Measurements from ENCODE around the gene NCMAP. TPM values are rescaled to one million over a fixed set of nuclear protein-coding genes. Genes with fewer than 3 reads are reported as not detected.

The NCMAP gene
- polyA plus RNA-seq, 1 donor from 2014 or later: not detected

- H3K4me3 ChIP-seq (ENCODE audit: low read length): no peak overlapping the region
- no peak overlapping the region for H3K9ac ChIP-seq (ENCODE audit: low read length)
- H3K9me2 ChIP-seq (ENCODE audit: insufficient read depth, low read length): no peaks in the 10 kb centered on the region
Measured at GRCh38 chr1:24562625-24563024, 6.7 kb downstream of the NCMAP start.

DNA sequence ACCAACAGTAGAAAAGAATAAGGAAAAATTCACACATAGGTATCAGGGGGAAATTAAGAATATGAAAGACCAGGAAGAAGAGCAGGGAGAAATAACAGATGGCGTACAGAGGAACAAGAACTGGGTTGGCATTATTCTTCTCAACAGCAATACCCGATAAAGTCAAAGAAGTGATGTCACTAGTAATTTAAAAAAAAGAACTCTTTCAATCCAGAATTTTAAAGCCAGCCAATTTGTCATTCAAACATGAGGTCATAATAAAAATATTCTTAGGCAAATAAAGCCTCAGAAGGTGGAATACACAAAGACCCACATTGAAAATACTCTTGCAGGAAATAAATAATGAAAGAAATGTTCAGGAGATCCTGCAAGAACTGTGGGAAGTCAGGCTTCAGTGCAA lies 8.8 kb downstream of the NCMAP start:
- H3K9me2 ChIP-seq (ENCODE audit: insufficient read depth, low read length): no peaks in the 10 kb centered on the region
- no peaks in the 10 kb centered on the region for H3K9me3 ChIP-seq (ENCODE audit: low read length)
- no peaks in the 10 kb centered on the region for H4K20me1 ChIP-seq (ENCODE audit: insufficient read depth)
- no peak overlapping the region for H2AFZ ChIP-seq (ENCODE audit: low read depth, low read length)
- TF ChIP-seq EP300 (conservative IDR thresholded peaks at IDR 0.05; ENCODE audit: poor library complexity, severe bottlenecking) (no peak), MXI1 (conservative IDR thresholded peaks at IDR 0.05; ENCODE audit: poor library complexity, severe bottlenecking) (no peak), CTCF (IDR thresholded peaks at IDR 0.05; ENCODE audit: poor library complexity, severe bottlenecking) (no peak), TAF1 (IDR thresholded peaks at IDR 0.05; ENCODE audit: low read depth) (no peak), EZH2 (IDR thresholded peaks at IDR 0.05; ENCODE audit: borderline replicate concordance, insufficient read depth, low read length, poor library complexity, severe bottlenecking) (no peak), SMC3 (conservative IDR thresholded peaks at IDR 0.05; ENCODE audit: poor library complexity) (no peak), RAD21 (conservative IDR thresholded peaks at IDR 0.05) (no peak), POLR2AphosphoS5 (IDR thresholded peaks at IDR 0.05) (no peak)
- TF ChIP-seq, protein P1, sequence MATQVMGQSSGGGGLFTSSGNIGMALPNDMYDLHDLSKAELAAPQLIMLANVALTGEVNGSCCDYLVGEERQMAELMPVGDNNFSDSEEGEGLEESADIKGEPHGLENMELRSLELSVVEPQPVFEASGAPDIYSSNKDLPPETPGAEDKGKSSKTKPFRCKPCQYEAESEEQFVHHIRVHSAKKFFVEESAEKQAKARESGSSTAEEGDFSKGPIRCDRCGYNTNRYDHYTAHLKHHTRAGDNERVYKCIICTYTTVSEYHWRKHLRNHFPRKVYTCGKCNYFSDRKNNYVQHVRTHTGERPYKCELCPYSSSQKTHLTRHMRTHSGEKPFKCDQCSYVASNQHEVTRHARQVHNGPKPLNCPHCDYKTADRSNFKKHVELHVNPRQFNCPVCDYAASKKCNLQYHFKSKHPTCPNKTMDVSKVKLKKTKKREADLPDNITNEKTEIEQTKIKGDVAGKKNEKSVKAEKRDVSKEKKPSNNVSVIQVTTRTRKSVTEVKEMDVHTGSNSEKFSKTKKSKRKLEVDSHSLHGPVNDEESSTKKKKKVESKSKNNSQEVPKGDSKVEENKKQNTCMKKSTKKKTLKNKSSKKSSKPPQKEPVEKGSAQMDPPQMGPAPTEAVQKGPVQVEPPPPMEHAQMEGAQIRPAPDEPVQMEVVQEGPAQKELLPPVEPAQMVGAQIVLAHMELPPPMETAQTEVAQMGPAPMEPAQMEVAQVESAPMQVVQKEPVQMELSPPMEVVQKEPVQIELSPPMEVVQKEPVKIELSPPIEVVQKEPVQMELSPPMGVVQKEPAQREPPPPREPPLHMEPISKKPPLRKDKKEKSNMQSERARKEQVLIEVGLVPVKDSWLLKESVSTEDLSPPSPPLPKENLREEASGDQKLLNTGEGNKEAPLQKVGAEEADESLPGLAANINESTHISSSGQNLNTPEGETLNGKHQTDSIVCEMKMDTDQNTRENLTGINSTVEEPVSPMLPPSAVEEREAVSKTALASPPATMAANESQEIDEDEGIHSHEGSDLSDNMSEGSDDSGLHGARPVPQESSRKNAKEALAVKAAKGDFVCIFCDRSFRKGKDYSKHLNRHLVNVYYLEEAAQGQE (IDR thresholded peaks at IDR 0.05; ENCODE audit: borderline replicate concordance): no peak
- no peak overlapping the region for H3K9ac ChIP-seq (ENCODE audit: low read length)
- no peak overlapping the region for H3K27ac ChIP-seq (ENCODE audit: low read length)
- no peaks in the 10 kb centered on the region for H3F3A ChIP-seq (ENCODE audit: insufficient read depth, low read length, poor library complexity, severe bottlenecking)
- H3K4me3 ChIP-seq (ENCODE audit: low read length): no peak overlapping the region
- H3K36me3 ChIP-seq (ENCODE audit: insufficient read depth, low read length): no peaks in the 10 kb centered on the region
- H3K79me2 ChIP-seq (replicated peaks; ENCODE audit: insufficient read depth, low read length): no peaks in the 10 kb centered on the region
- no peaks in the 10 kb centered on the region for H3K27me3 ChIP-seq (ENCODE audit: insufficient read depth, low read depth, low read length)
- no peak overlapping the region for H3K4me2 ChIP-seq (ENCODE audit: low read length)

More at GRCh38 chr1:24562625-24563024, 6.7 kb downstream of the NCMAP start:
- Histone ChIP-seq H3K79me2 (replicated peaks; ENCODE audit: insufficient read depth, low read length) (no peaks in the 10 kb centered on the region), H3K27ac (ENCODE audit: low read length) (no peak overlapping the region), H4K20me1 (ENCODE audit: insufficient read depth) (no peaks in the 10 kb centered on the region), H2AFZ (ENCODE audit: low read depth, low read length) (no peak overlapping the region), H3K27me3 (ENCODE audit: insufficient read depth, low read depth, low read length) (no peaks in the 10 kb centered on the region), H3F3A (ENCODE audit: insufficient read depth, low read length, poor library complexity, severe bottlenecking) (no peaks in the 10 kb centered on the region), H3K9me3 (ENCODE audit: low read length) (no peaks in the 10 kb centered on the region), H3K4me2 (ENCODE audit: low read length) (no peak overlapping the region), H3K36me3 (ENCODE audit: insufficient read depth, low read length) (no peaks in the 10 kb centered on the region)
- TF ChIP-seq SMC3 (conservative IDR thresholded peaks at IDR 0.05; ENCODE audit: poor library complexity): no peak
- TF ChIP-seq POLR2AphosphoS5 (IDR thresholded peaks at IDR 0.05): no peak
- no peak for TF ChIP-seq RAD21 (conservative IDR thresholded peaks at IDR 0.05)
- no peak for TF ChIP-seq EP300 (conservative IDR thresholded peaks at IDR 0.05; ENCODE audit: poor library complexity, severe bottlenecking)
- TF ChIP-seq, protein P1 (IDR thresholded peaks at IDR 0.05; ENCODE audit: borderline replicate concordance): no peak
- TF ChIP-seq MXI1 (conservative IDR thresholded peaks at IDR 0.05; ENCODE audit: poor library complexity, severe bottlenecking): no peak
- TF ChIP-seq CTCF (IDR thresholded peaks at IDR 0.05; ENCODE audit: poor library complexity, severe bottlenecking): no peak
- TF ChIP-seq EZH2 (IDR thresholded peaks at IDR 0.05; ENCODE audit: borderline replicate concordance, insufficient read depth, low read length, poor library complexity, severe bottlenecking): no peak
- TF ChIP-seq TAF1 (IDR thresholded peaks at IDR 0.05; ENCODE audit: low read depth): no peak
